Uterus (tissue), 4 donors: ENCODE data around the gene ADAMTS9. TPM values are rescaled to one million over a fixed set of nuclear protein-coding genes. Genes with fewer than 3 reads are reported as not detected.

Experiments used
- DNase-seq, 2 donors: peaks; one replicate each; pipeline ENCODE4 v3.0.0-alpha.2; 2019 to 2020
- H3K27ac ChIP-seq, 2 donors: fragments of 200-600 bp; sonication (generic); 1 replicate in 1 of 2; 2 replicates in 1 of 2; pipeline ENCODE4 v1.5.1; 2016 to 2018
- H3K27me3 ChIP-seq, 2 donors: fragments of 200-600 bp; sonication (generic); one replicate each; pipeline ENCODE4 v1.5.1; 2018 to 2019; ENCODE audit warnings: control low read depth in 1 of 2
- H3K36me3 ChIP-seq, 2 donors: fragments of 200-600 bp; sonication (generic); one replicate each; pipeline ENCODE4 v1.5.1; 2019; ENCODE audit warnings: control low read depth in 1 of 2
- H3K4me1 ChIP-seq, 2 donors: fragments of 200-600 bp; sonication (generic); one replicate each; pipeline ENCODE4 v1.5.1; 2018 to 2019; ENCODE audit warnings: control low read depth in 1 of 2
- H3K4me3 ChIP-seq, 2 donors: fragments of 200-600 bp; sonication (generic); 1 replicate in 1 of 2; 2 replicates in 1 of 2; pipeline ENCODE4 v1.5.1; 2018 to 2019; ENCODE audit warnings: mild to moderate bottlenecking in 1 of 2
- H3K9me3 ChIP-seq, 2 donors: fragments of 200-600 bp; sonication (generic); one replicate each; pipeline ENCODE4 v1.5.1; 2019; ENCODE audit warnings: control low read depth in 1 of 2
- CTCF ChIP-seq, 4 experiments: fragments of 200-600 bp in 2 of 4; fragments of 450-650 bp in 2 of 4; sonication (generic) in 2 of 4; IDR thresholded peaks; one replicate each; pipeline ENCODE4 v1.5.1; 2016 to 2019; ENCODE audit warnings: antibody characterized with exemption in 4 of 4, mild to moderate bottlenecking in 2 of 4, moderate library complexity in 1 of 4
- POLR2A ChIP-seq, 2 donors: fragments of 450-650 bp; IDR thresholded peaks; one replicate each; pipeline ENCODE4 v1.6.1; 2016; ENCODE audit warnings: antibody characterized with exemption in 2 of 2, mild to moderate bottlenecking in 1 of 2, moderate library complexity in 1 of 2
- intact Hi-C: fragments of 100-400 bp; cut with DNase I; formaldehyde crosslinking; loops from one replicate; pipeline ENCODE4 v1.15.1; 2023; ENCODE audit warnings: low total_unique reads
- total RNA-seq, 4 donors: library from RNA; depleted of rRNA in 3 of 4; stranded (reverse); fragments of >200 nt in 3 of 4; gene quantifications; one replicate each; pipeline versions ENCODE4 v1.1.0 to v1.2.4, GENCODE V29; 2014 to 2023
- donor health status: DM: yes; HTN: yes; CAD: no.

The ADAMTS9 gene
- total RNA-seq, 4 donors from 2014 or later: 17.4 to 197 (median 160) TPM

- peak in 1 of 2 donors; percentile 25 for DNase-seq
- TF ChIP-seq CTCF (IDR thresholded peaks at IDR 0.05) (no peak), POLR2A (IDR thresholded peaks at IDR 0.05) (no peak)
- H3K27me3 ChIP-seq: no peaks in the 10 kb centered on the region
- intact Hi-C loops: no loop called here
- peak overlapping the region; percentile 54 to 77 for H3K27ac ChIP-seq
- H3K4me1 ChIP-seq: no peaks in the 10 kb centered on the region
- no peaks in the 10 kb centered on the region for H3K9me3 ChIP-seq
- H3K36me3 ChIP-seq: no peaks in the 10 kb centered on the region
- H3K4me3 ChIP-seq: peak overlapping the region; percentile 6 to 11
Measured at GRCh38 chr3:64642327-64643151, 45.3 kb downstream of the ADAMTS9 start.

DNA sequence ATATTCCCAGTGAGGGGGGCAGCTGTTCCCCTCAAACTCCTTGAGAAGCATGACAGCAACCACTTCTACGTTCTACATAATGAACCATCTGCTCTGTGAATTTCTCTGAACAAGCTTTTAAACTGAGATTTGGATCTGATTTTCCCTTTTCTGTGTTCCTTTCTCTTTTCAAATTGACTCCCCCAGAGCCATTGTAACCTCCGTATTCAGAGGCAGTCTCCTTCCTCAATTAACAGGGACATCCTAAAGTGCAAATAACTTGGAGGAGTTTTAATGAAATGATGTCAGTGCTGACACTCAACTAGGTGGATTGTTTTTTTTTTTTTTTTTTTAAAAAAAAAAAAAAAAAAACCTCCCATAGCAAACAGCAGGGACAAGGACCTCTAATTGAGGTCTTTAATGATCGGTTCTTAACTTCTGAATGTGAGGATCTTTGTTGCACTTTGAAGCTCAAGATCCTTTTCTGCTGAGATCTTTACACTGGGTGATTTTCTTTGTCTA lies 48.8 kb downstream of the ADAMTS9 start:
- DNase-seq: no peak
- Histone ChIP-seq H3K9me3 (no peaks in the 10 kb centered on the region), H3K27ac (no peak overlapping the region), H3K36me3 (no peaks in the 10 kb centered on the region), H3K27me3 (no peaks in the 10 kb centered on the region), H3K4me1 (no peaks in the 10 kb centered on the region), H3K4me3 (no peak overlapping the region)
- intact Hi-C loops: no loop called here
- TF ChIP-seq CTCF (IDR thresholded peaks at IDR 0.05) (no peak), POLR2A (IDR thresholded peaks at IDR 0.05) (no peak)

GRCh38 chr3:64638511-64638910 lies 49.3 kb downstream of the ADAMTS9 start:
- no peak overlapping the region for H3K4me3 ChIP-seq
- TF ChIP-seq CTCF (IDR thresholded peaks at IDR 0.05) (no peak), POLR2A (IDR thresholded peaks at IDR 0.05) (no peak)
- no peak overlapping the region for H3K27ac ChIP-seq
- H3K4me1 ChIP-seq: no peaks in the 10 kb centered on the region
- no peaks in the 10 kb centered on the region for H3K36me3 ChIP-seq
- intact Hi-C loops: no loop called here
- no peaks in the 10 kb centered on the region for H3K27me3 ChIP-seq
- H3K9me3 ChIP-seq: no peaks in the 10 kb centered on the region
- no peak for DNase-seq

- H3K36me3 ChIP-seq: no peaks in the 10 kb centered on the region
- intact Hi-C loops: no loop called here
- H3K27ac ChIP-seq: no peak overlapping the region
- TF ChIP-seq POLR2A (IDR thresholded peaks at IDR 0.05) (no peak), CTCF (IDR thresholded peaks at IDR 0.05) (no peak)
- no peaks in the 10 kb centered on the region for H3K27me3 ChIP-seq
- DNase-seq: no peak
- no peaks in the 10 kb centered on the region for H3K9me3 ChIP-seq
- no peaks in the 10 kb centered on the region for H3K4me1 ChIP-seq
- H3K4me3 ChIP-seq: no peak overlapping the region
Measured at GRCh38 chr3:64634417-64634816, 53.4 kb downstream of the ADAMTS9 start.

DNA sequence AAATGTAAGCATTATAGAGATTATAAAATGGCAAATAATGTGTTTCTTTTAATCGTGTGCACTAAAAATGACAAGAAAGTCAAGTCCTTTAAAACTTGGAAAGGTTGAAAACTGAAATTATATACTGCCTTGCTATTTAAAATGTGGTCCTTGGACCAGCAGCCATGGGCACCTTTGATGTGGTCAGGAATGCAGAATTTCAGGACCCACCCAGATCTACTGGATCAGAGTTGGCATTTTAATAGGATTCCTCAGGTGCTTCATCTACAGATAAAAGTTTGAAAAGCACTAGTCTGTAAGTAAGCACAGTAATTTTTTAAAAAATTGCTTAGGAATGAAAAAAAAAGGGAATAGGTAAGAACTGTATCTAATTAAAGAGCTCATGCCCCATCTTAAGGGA lies 55.8 kb downstream of the ADAMTS9 start:
- H3K4me1 ChIP-seq: no peaks in the 10 kb centered on the region
- intact Hi-C loops: no loop called here
- H3K9me3 ChIP-seq: no peaks in the 10 kb centered on the region
- no peak overlapping the region for H3K27ac ChIP-seq
- no peaks in the 10 kb centered on the region for H3K36me3 ChIP-seq
- DNase-seq: no peak
- H3K4me3 ChIP-seq: no peak overlapping the region
- TF ChIP-seq POLR2A (IDR thresholded peaks at IDR 0.05) (no peak), CTCF (IDR thresholded peaks at IDR 0.05) (no peak)
- no peaks in the 10 kb centered on the region for H3K27me3 ChIP-seq
